Stimulated activated CD4-positive, alpha-beta T cell treated with anti-CD3 and anti-CD28 coated beads, Interleukin-15, amount 100 ng/mL, for 48 hours (primary cell): ENCODE measurements around the gene DNAJB6.
A peak's percentile ranks its signal among the peaks of the same experiment; 100 is the strongest.

ENCODE experiments used
- DNase-seq, 2 donors: peaks; one replicate each; pipeline ENCODE4 v3.0.0-alpha.2; 2020; ENCODE audit warnings: low read depth in 2 of 2

Gene DNAJB6

DNA sequence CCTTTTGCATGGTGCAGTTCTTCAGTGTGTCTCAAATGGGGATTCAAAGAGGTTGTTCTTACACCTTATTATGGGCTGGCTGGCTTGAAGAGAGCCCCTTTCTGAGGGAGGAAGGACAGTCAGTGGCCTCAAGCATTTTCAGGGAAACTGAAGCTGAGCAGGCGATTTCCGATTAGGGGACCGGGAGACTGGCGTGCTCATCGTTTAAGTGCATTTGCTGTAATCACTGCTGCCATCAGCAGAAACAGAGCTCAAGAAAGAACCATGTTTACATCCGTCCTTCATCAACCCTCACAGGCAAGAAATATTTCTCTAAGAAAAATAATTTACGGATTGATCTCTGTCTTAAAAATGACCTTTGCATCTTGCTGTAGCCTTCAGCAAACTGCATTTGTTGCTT is 32.2 kb downstream of the DNAJB6 start:
- DNase-seq = no peak

DNA sequence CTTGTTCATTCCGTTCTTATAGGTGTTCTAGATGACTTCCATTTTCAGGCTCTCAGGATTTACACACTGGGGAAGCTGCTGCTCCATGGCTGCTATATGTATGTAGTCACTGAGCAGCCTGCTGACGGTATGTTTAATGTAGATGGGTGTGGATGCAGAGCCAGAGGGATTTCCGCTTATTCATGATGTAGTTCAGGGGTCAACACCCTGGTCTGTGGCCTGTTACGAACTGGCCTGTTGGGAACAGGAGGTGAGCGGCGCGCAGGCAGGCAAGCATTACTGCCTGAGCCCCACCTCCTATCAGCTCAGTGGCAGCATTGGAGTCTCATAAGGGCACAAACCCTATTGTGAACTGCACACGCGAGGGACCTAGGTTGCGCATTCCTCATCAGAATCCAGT is 33.9 kb downstream of the DNAJB6 start:
- no peak for DNase-seq

DNA sequence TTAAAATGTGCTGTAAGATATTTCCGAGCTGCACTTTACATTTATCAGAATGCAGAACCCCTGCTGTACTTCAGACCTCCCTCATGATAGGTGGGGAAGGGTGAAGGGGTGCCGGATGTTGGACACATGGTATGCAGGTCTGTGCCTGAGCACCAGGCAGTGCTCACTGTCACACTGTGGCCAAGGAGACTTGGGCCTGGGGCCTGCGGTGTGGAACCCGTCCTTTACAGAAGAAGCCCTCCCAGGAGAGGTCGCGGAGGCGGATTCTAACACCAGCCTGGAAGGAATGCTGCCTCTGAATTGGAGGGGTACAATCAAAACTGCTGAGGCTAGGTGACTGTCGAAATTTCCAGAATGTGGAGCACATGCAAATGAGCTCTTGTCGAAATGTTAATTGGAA is 34.5 kb downstream of the DNAJB6 start:
- no peak for DNase-seq

DNA sequence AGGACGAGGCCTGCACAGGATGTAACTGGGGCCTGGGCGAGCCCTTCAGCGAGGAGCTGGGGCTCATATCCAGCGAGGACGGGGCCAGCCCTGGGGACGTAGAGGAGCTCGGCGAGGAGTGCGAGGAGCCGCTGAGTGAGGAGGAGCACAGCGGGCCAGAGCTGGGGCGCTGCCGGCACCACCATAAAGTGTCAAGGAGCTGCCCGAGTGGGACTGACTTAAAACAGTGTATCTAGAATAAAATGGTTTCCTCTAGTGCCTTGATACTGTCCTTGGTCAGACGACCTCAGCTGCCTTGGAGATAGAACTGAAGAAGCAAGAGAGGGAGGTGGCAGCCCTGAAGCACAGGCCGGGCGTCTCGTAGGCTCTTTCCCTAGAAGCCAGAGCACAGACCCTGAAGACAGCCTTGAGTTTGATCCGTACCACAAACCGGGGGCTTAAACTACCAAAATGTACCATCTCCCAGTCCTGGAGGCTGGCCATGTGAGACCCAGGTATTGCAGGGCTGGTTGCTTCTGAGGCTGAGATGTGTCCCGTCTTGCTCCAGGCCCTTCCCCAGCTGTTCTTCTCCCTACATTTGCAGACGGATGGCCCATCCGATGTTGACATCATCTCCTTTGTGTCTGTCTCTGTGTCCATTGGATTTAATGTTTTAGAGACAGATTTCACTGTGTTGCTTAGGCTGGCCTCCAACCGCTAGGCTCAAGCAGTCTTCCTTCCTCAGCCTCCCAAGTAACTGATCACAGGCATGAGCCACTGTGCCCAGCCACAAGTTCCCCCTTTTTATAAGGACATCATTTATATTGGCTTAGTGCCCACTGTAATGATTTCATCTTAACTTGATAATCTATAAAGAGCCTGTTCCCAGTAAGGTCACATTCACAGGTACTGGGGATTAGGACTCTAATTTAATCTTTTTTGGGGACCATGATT is 35.8 kb downstream of the DNAJB6 start:
- no peak for DNase-seq

DNA sequence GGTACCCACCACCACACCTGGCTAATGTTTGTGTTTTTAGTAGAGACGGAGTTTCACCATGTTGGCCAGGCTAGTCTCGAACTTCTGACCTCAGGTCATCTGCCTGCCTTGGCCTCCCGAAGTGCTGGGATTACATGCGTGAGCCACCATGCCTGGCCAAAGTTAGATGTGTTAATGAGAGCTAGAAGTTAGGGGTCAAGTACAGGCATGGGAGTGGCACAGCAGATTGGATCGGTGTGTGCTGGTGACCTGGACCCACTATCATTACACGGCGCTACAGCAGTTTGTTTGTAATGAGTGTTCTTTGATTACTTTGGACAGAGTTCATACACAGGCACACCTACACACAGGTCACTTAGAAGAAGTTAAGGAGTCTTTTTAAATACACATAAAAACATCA is 36.7 kb downstream of the DNAJB6 start:
- DNase-seq = no peak

DNA sequence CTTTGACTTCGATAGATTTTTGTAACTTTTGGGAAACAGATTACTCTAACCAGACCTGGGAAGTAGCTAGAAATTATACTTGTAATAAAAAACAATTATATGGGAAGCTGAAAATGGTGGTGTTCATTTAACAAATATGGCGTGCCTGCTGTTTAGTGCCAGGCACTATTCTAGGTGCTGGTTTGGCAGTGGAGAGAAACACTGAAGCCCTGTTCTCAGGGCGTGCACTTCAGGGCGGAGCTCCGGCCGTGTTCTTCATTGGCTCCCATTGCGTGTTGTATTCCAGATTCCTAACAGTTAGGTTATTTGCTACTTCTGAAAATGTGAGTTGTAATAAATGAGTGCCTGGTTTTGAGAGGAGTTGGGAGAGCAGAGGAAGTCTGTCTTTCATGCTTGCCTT is 38.6 kb downstream of the DNAJB6 start:
- DNase-seq = no peak

DNA sequence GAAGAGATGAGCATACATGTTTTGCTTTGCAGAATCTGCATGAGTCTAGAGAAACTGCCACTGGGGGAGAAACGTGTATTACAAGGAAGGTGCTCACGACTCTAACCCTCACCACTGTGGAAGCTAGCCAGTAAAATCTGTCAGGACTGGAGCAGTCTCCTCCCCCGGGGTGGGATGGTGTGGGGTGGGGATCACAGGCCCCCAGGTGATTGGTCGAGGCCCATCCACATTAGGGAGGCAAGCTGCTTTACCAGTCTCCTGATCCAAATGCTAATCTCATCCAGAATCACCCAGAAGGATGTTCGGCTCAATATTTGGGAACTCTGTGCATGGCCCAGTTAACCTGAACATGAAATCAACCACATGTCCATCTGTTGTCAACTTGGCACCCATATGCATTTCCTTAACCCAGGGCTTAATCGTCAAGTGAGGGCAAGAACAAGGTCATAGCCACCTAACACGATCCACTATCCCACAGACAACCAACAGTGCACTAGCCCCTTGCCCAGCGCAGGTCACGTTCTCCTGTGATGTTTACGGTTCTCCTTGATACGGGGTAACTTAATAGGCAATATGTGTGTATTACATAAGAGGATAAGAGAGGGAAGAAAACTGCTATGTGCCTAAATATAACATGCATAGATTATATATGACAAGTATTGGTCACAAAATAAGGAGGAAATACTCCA is 40.8 kb downstream of the DNAJB6 start:
- no peak for DNase-seq

DNA sequence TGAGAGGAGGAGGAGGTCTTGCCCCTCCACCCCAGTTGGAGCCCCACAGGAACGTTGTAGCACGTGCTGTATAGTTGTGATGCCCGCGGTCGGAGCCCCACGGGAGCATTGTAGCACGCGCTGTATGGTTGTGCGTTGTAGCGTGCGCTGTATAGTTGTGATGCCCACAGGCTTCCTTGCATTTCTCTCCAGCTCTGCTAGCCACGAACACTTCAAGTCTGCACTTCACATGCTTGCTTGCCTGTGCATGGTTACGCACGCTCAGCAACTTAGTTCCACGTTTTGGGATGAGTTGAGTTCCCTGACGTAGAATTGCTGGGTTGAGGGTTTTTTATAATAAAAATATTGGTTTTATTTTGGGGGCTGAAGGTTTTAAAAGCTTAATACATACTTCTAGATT is 41.6 kb downstream of the DNAJB6 start:
- no peak for DNase-seq

DNA sequence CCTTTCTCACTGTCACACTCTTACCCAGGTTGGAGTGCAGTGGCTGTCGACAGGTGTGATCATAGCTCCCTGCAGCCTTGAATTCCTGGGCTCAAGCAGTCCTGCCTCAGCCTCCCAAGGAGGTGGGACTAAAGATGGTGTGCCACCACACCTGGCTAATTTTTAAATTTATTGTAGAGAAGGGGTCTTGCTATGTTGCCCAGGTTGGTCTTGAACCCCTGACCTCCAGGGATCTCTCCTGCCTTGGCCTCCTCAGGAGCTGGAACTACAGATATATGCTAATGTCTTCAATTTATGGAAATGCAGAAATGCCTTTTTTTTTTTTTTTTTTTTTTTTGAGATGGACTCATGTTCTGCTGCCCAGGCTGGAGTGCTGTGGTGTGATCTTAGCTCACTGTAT is 42.7 kb downstream of the DNAJB6 start:
- no peak for DNase-seq

DNA sequence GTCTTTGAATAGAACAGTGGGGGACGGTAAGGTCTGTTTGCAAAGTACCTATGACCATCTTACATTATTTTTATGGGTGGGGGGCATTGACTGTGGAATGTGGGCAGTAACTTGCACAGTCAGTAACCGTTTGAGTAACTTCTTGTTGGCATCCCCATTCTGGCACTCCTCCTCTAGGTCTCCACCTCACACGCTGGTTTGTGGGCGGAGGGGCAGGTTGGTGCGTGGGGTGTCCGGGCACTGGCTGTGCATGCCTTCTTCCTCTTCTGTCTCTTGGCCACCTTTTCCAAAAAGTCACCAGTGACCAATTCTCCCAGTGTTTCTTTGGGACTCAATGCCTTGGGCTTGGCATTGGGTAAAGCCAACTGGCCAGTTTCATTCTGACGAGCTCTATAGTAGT is 43.6 kb downstream of the DNAJB6 start:
- no peak for DNase-seq

DNA sequence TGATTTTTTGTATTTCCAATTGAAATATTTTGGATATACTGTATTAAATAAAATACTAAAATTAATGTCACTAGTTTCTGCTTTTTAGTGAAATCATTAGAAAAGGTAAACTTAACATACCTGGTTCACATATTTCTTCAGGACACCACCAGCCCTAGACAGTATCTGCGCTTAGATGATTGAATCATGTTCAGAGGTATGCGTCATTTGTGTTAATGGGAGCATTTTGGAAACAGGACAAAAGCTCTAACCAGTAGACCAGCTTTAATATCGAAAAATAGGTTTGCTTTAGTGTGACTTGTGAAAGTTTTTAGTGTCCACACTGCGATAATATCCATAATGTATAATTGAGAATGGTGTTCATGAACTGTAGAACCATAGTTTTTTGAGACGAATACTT is 47.1 kb downstream of the DNAJB6 start:
- DNase-seq = no peak

DNA sequence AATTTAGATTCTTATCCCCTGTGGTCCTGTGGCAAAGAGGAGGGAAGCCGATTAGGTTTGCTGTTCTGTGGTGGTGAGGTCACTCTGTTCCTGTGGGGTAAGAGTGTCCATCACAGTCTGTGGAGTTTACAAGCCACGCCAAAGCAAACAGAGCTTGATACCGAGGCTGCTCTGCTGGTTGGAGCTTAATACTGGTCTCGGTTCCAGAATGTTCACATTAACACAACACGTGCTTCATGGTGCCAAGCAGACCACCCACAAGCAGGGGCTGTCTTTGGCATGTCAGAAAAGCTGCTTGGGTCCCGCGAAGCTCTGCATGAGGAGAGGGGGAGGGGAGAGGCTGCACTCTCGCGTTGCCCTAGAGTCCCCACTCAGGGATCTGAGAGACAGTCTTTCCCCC is 47.5 kb downstream of the DNAJB6 start:
- DNase-seq = no peak

DNA sequence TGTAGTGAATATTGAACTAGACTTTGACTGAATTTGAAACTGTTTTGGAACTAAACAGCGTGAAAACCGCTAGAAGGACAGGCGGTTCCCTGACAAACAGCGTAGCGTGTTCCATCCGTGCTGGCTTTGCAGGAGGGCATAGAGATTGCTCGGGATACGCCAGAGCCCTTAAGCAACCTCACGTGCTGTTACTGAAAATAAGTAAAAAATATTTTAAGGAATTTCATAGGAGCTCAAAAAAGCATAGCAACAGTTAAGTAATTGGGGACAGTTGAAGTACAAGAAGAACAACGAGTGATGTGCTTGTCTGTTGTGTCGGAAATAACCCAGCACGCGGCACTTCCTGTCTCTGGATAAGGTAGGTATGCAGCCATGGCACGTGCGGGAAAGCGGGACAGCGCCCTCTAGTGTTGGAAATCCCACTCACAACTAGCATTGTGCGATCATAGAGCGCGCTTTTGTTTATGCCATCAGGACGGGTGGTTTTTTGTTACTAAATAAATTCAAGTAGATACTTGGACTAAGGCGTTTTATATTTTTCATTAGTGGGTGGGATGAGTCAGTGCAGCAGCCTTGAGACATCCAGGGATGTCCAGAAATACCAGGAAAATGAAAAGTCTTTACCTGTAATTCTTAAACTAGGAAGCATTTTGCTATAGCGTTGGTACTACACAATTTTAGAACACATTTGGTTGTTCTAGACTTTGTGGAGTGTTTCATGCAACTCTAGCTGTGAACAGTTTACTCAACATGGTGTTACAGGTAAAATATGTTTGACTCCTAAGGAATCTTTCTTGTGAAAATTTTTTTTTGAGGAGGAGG is 50.4 kb downstream of the DNAJB6 start:
- peak; percentile 79 to 85 for DNase-seq

DNA sequence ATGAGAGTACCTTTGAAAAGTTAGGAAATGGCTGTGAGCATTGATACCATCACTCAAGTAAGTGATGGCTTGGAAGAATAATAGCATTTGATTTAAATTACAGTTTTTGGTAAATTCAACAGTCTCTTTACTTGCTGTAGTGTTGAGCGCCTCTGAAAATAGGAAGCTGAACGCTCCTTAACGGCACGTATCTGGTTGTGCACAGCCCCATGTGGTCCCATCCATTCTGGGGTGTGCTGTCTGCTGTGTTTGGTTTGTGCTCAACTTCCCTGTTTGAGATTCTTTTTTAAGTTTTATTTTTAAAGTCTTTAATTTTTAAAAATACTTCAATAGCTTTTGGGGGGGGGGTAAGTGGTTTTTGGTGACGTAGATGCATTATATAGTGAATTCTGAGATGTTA is 51.5 kb downstream of the DNAJB6 start:
- no peak for DNase-seq

DNA sequence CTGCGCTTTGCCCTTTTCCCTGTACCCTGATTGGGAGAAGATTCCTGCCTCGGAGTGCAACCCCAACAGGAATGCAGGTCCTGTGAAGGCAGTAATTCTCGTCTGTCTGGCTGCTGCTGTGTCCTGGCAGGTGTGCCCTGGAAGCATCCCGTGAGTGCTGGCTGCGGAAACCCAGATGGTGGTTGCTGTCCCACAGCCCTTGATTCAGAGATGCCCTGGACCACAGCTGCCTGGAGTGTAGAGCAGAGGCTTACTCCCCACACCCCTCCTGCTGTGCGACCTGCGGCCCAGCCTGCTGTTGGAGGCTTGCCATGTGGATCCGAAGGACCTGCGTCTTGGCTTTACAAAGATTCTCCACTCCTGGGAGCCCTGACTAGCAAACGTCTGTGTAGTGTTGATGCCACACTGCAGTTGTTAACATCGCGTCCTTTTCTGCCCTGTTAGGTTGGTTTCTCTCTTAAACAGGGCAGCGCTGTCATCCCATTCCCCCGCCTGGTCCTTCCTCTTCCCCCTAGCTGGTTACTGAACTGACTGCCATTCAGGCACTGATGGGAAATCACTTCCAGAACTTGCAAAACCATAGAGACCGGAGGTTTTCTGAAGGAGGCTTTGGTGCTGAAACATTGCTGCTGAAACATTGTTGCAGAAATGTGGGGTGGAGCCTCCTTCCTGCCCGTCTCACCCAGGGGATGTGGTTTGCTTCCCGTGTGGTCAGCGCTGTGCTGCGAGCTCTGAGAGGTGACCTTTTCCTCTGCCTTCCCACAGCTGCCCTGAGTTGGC is 53.3 kb downstream of the DNAJB6 start:
- no peak for DNase-seq

DNA sequence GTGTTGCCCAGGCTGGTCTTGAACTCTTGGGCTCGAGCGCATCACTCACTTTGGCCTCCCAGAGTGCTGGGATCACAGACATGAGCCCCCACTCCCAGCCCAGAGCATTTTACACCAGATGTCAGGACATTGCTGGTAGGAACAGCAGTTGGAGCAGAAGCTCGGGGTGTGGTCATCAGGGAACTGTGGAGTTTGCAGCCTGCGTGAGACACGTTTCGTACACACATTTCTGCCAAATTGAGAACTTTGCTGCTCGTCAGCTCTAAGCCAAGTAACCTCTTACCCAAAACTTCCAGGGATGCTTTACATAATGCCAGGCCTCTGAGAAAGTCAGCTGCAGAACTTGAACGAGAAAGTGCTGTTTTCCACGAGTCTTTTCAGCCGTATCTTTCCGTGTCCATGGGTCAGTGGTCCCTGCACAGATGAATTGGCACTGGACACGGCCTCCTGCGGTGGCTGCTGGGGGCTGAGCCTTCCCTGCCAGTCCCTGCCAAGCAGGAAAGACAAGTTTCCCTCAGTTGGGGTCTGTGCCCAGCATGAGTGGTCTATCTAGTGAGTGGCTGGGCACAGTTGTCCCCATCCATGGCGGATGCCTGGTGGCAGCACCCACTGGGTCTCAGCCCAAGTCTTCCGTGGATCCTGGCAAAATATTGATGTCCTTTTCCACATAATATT is 54.4 kb downstream of the DNAJB6 start:
- no peak for DNase-seq

DNA sequence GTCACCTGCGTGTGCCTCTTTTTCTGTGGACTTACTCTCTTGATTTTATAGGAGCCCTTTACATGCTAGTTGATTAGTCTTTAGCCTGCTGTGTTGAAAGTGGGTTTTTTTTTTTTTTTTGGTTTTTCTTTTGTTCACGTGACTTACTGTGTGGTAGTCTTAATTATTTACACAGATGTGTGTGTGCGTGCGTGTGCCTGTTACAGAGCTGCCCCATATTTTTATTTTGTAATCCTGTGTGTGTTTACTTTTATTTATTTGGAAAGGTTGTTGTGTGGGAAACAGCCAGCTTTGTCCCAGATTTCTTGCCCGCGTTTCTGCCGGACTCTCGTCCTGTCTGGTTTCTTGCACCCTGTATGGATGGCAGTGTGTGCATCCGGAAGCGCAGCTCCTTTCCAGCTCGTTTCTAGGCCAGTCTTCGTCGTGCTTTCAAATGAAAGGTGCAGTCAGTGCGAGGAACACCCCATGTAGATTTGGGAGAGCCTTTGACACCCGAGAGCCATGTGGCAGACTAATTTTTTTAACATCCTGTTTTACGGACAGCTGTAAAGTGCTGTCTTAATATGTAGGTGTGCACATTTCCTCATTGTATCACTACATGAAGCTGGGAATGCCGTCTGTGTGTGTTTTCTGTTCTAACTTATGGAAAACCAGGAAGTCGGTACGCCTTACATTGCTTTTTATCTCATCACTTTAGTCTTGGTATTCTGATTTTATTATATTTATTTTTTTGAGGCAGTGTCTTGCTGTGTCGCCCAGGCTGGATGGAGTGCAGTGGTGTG is 55.6 kb downstream of the DNAJB6 start:
- DNase-seq = no peak

DNA sequence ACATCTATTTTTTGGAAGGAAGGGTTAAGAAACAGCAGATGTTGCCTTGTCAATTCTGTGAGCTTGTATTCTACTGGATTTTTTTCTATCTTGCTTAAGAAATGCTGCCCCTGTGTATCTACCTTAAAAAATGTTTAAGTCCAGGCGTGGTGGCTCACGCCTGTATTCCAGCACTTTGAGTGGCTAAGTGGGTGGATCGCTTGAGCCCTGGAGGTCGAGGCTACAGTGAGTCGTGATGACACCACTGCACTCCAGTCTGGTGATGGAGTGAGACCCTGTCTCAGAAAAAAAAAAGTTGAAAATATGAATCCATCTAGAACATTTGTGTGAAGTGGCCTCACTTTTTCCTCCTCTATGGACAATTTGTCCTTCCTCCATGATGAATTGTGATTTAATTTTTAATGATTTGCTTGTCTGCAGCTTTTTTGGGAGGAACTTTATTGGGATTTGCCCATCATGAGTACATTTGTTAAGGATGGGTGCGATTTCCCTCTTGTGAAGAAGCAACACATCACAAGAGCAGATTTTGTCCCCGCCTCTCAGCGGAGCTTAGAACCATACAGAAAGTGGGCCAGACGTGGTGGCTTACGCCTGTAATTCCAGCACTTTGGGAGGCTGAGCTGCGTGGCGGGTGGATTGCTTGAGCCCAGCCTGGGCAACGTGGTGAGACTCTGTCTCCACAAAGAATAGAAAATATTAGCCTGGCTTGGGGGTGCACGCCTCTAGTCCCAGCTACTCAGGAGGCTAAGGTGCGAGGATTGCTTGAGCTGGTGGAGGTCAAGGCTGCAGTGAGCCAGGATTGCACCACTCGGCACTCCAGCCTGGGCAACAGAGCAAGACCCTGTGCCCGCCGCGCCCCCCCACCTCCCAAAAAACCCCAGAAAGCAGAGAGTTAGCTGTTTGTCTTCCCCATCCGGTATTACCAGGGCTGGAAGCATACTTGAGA is 57.7 kb downstream of the DNAJB6 start:
- DNase-seq = no peak

DNA sequence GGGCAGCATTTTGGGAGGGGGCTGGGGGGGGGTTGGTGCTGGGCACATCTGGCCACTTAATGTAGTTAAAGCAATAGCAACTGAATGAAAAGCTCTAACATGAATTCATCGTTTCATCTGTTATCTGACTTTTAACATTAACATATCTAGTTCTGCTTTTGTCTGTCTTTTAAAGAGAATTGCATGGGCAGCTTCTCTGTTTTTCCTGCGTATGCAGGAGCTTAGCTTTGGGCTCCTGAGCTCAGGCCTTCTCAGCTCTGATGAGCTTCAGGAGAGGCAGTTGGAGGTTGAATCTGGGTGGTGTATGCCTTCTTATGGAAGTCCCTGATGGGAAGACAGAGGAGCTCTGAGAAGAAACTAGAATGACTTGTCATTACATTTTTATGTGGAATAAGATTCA is 58.4 kb downstream of the DNAJB6 start:
- no peak for DNase-seq
